GM23338 (cell line): ENCODE measurements around the gene DGCR8.

Source experiments
- CREB1 ChIP-seq: fragments of 250-450 bp; sonication (Bioruptor Pico); IDR thresholded peaks from 2 replicates; pipeline ENCODE4 v1.5.0; 2020; ENCODE audit warnings: low read depth, mild to moderate bottlenecking, moderate library complexity
- ETS1 ChIP-seq: IDR thresholded peaks from 2 replicates; pipeline ENCODE4 v1.6.1; 2016; ENCODE audit warnings: antibody characterized with exemption
- EZH2 ChIP-seq: fragments of 200-600 bp; sonication (generic); IDR thresholded peaks from one replicate; pipeline ENCODE4 v1.8.0; 2017; ENCODE audit warnings: antibody characterized with exemption, mild to moderate bottlenecking, low read depth; ENCODE audit not compliant: unreplicated experiment
- EZH2phosphoT487 ChIP-seq: fragments of 200-600 bp; sonication (generic); IDR thresholded peaks from one replicate; pipeline ENCODE4 v1.8.1; 2018; ENCODE audit warnings: antibody characterized with exemption; ENCODE audit not compliant: unreplicated experiment
- JUNB ChIP-seq: IDR thresholded peaks from one replicate; pipeline ENCODE4 v1.6.1; 2016; ENCODE audit warnings: antibody characterized with exemption; ENCODE audit not compliant: unreplicated experiment
- NANOG ChIP-seq: IDR thresholded peaks from 2 replicates; pipeline ENCODE4 v1.6.1; 2016; ENCODE audit warnings: antibody characterized with exemption, borderline replicate concordance
- POLR2AphosphoS5 ChIP-seq: IDR thresholded peaks from 2 replicates; pipeline ENCODE4 v1.6.1; 2016; ENCODE audit warnings: antibody characterized with exemption, low read depth
- STAT1 ChIP-seq: IDR thresholded peaks from one replicate; pipeline ENCODE4 v1.6.1; 2016; ENCODE audit warnings: antibody characterized with exemption; ENCODE audit not compliant: unreplicated experiment
- ZNF114 ChIP-seq: fragments of 250-450 bp; sonication (Bioruptor Pico); IDR thresholded peaks from 2 replicates; pipeline ENCODE4 v1.5.0; 2020; ENCODE audit warnings: mild to moderate bottlenecking, moderate library complexity
- ZNF331 ChIP-seq: fragments of 250-450 bp; sonication (Bioruptor Pico); IDR thresholded peaks from 2 replicates; pipeline ENCODE4 v1.5.0; 2020; ENCODE audit warnings: low read depth, mild to moderate bottlenecking, moderate library complexity
- ZNF462 ChIP-seq: fragments of 250-450 bp; sonication (Bioruptor Pico); IDR thresholded peaks from 2 replicates; pipeline ENCODE4 v1.5.0; 2020; ENCODE audit warnings: mild to moderate bottlenecking, moderate library complexity
- TF ChIP-seq, protein P1 (sequence below), 2 experiments: fragments of 200-600 bp in 1 of 2; sonication (generic) in 1 of 2; conservative IDR thresholded peaks; 2 replicates each; pipeline versions ENCODE4 v1.5.1 to v1.6.1; 2016 to 2017; ENCODE audit warnings: antibody characterized with exemption in 2 of 2, low read depth in 2 of 2, mild to moderate bottlenecking in 2 of 2, moderate library complexity in 1 of 2
- TF ChIP-seq, protein P2 (sequence below): IDR thresholded peaks from one replicate; pipeline ENCODE4 v1.6.1; 2018; ENCODE audit warnings: antibody characterized with exemption; ENCODE audit not compliant: unreplicated experiment

GRCh38 chr22:20118300-20119020, 38.4 kb downstream of the DGCR8 start:
- TF ChIP-seq, protein P1, sequence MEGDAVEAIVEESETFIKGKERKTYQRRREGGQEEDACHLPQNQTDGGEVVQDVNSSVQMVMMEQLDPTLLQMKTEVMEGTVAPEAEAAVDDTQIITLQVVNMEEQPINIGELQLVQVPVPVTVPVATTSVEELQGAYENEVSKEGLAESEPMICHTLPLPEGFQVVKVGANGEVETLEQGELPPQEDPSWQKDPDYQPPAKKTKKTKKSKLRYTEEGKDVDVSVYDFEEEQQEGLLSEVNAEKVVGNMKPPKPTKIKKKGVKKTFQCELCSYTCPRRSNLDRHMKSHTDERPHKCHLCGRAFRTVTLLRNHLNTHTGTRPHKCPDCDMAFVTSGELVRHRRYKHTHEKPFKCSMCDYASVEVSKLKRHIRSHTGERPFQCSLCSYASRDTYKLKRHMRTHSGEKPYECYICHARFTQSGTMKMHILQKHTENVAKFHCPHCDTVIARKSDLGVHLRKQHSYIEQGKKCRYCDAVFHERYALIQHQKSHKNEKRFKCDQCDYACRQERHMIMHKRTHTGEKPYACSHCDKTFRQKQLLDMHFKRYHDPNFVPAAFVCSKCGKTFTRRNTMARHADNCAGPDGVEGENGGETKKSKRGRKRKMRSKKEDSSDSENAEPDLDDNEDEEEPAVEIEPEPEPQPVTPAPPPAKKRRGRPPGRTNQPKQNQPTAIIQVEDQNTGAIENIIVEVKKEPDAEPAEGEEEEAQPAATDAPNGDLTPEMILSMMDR (conservative IDR thresholded peaks at IDR 0.05; ENCODE audit: low read depth in 2 of 2): no peak
- TF ChIP-seq, protein P2, sequence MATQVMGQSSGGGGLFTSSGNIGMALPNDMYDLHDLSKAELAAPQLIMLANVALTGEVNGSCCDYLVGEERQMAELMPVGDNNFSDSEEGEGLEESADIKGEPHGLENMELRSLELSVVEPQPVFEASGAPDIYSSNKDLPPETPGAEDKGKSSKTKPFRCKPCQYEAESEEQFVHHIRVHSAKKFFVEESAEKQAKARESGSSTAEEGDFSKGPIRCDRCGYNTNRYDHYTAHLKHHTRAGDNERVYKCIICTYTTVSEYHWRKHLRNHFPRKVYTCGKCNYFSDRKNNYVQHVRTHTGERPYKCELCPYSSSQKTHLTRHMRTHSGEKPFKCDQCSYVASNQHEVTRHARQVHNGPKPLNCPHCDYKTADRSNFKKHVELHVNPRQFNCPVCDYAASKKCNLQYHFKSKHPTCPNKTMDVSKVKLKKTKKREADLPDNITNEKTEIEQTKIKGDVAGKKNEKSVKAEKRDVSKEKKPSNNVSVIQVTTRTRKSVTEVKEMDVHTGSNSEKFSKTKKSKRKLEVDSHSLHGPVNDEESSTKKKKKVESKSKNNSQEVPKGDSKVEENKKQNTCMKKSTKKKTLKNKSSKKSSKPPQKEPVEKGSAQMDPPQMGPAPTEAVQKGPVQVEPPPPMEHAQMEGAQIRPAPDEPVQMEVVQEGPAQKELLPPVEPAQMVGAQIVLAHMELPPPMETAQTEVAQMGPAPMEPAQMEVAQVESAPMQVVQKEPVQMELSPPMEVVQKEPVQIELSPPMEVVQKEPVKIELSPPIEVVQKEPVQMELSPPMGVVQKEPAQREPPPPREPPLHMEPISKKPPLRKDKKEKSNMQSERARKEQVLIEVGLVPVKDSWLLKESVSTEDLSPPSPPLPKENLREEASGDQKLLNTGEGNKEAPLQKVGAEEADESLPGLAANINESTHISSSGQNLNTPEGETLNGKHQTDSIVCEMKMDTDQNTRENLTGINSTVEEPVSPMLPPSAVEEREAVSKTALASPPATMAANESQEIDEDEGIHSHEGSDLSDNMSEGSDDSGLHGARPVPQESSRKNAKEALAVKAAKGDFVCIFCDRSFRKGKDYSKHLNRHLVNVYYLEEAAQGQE: no peak
- no peak for TF ChIP-seq EZH2phosphoT487
- no peak for TF ChIP-seq CREB1 (CRISPR knock-in tag)
- TF ChIP-seq JUNB: no peak
- TF ChIP-seq POLR2AphosphoS5: no peak
- no peak for TF ChIP-seq EZH2
- no peak for TF ChIP-seq ETS1
- TF ChIP-seq ZNF331: no peak
- no peak for TF ChIP-seq STAT1
- no peak for TF ChIP-seq ZNF462 (CRISPR knock-in tag)
- no peak for TF ChIP-seq NANOG
- no peak for TF ChIP-seq ZNF114 (CRISPR knock-in tag)
